Measurements from ENCODE around the gene RRP1B.

RRP1B gene

GRCh38 chr21:43727519-43728153 lies 68.3 kb downstream of the RRP1B start:
- H3K4me3 ChIP-seq (ENCODE audit: low read depth, low read length): peak overlapping the region; percentile 59
- DNase-seq (ENCODE audit: low read depth): no peak
- TF ChIP-seq, protein P1, sequence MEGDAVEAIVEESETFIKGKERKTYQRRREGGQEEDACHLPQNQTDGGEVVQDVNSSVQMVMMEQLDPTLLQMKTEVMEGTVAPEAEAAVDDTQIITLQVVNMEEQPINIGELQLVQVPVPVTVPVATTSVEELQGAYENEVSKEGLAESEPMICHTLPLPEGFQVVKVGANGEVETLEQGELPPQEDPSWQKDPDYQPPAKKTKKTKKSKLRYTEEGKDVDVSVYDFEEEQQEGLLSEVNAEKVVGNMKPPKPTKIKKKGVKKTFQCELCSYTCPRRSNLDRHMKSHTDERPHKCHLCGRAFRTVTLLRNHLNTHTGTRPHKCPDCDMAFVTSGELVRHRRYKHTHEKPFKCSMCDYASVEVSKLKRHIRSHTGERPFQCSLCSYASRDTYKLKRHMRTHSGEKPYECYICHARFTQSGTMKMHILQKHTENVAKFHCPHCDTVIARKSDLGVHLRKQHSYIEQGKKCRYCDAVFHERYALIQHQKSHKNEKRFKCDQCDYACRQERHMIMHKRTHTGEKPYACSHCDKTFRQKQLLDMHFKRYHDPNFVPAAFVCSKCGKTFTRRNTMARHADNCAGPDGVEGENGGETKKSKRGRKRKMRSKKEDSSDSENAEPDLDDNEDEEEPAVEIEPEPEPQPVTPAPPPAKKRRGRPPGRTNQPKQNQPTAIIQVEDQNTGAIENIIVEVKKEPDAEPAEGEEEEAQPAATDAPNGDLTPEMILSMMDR (IDR thresholded peaks at IDR 0.05; ENCODE audit: low read depth, low read length, missing control alignments): no peak

- TF ChIP-seq, protein P1 (IDR thresholded peaks at IDR 0.05; ENCODE audit: low read depth, low read length, missing control alignments): no peak
- no peak for DNase-seq (ENCODE audit: low read depth)
- peak overlapping the region; percentile 59 for H3K4me3 ChIP-seq (ENCODE audit: low read depth, low read length)
These were observed 68.8 kb downstream of the RRP1B start for GRCh38 chr21:43728154-43728466.

DNA sequence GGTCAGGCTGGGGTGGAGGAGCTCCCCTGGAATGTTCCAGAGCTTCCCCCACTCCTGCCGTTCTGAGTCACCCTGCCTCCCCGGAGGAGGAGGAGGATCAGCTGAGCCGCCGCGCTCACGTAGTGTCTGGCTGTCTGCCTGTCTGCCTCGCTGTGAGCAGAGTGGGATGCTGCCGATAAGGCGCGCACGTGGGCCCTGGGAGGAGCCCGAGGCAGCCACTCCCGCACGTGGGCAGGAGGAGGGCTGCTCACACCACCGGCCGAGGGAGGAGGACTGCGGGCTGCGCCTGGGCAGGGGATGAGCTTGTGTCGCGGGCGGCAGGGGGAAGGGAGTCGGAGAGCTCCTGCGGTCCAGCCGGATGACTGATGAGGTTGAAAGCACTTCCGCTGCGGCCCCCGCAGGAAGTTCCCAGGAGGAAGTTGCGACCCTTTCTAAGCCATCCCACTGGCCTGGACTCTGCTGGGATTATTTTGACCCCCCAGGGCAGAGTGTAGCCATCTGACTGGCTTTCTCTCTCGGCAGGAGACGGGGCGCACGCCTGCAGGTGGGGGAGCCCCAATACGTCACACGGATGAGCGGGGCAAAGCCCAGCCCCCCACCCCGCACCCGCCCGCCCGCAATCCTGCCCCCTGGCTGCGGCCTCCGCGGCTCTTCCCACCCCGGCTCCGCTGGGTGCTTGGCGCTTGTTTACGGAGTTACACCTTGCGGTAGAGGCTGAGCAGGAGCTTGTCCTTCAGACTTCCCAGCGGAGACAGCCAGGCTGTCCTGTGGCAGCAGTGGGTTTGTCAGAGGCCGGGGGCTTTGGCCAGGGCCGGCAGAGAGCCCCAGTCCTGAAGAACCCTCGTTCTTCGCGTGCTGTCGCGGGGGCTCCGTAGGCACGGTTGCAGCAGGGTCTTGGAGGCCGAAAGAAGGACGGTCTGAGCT lies 69.4 kb downstream of the RRP1B start:
- DNase-seq (ENCODE audit: low read depth): peak; percentile 68
- TF ChIP-seq, protein P1 (IDR thresholded peaks at IDR 0.05; ENCODE audit: low read depth, low read length, missing control alignments): no peak
- peak overlapping the region; percentile 59 for H3K4me3 ChIP-seq (ENCODE audit: low read depth, low read length)

DNA sequence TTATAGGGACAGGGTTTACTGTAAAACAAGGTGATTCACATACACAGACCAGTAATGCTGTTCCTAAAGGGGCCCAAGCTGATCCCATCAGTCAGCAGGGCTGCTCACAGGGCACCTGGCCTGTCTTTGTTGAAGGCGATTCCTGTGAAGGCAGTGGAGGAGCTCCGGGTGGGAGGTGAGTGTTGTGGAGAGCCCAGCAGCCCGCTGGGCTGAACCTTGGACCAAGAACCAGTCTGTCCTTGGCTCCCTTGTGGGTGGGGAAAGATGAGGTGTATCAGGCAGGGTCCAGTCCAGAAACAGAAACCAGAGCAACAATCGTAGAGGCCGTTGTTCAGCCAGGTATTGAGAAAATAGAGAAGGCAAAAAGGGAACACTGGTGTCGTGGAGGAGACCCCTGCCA lies 72.1 kb downstream of the RRP1B start:
- DNase-seq (ENCODE audit: low read depth): no peak
- TF ChIP-seq, protein P1 (IDR thresholded peaks at IDR 0.05; ENCODE audit: low read depth, low read length, missing control alignments): no peak
- no peak overlapping the region for H3K4me3 ChIP-seq (ENCODE audit: low read depth, low read length)

DNA sequence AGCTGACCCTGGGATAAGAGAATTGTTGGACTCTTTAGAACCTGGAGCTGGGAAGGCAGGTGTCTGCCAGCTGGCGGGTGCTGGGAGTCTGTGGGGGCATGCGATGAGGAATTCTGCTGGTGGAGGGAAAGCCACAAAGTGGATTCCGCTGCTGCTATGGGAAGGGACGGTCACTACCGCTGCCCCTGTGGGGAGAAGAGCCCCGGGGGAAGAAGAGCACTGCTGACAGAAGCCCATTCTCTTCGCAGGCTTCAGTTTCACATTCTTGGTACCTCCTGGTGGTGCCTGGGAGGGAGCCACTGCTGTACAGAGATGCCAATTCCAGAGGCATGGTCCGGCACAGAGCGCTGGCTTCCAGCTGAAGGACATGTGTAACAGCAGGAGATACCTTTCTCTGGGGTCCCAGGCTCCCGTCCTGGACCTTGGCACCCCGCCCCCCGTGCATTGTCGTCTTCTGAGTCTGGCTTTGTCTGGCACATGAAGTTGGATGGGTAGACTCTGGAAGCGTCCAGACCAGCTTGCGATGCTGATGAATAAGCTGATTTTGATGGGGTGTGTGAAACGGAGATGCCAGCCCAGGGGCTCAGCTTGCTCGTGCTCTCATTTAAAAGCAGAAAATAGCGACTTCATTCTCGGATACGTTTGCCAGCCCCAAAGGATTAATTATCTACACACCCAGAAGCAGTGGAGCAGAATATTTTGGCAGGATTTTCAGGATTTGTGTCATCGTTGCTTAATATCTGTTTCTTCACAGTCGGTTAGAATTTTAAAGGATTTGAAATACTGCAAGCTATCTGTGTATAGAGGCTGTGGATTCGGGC lies 72.7 kb downstream of the RRP1B start:
- no peak overlapping the region for H3K4me3 ChIP-seq (ENCODE audit: low read depth, low read length)
- TF ChIP-seq, protein P1 (IDR thresholded peaks at IDR 0.05; ENCODE audit: low read depth, low read length, missing control alignments): no peak
- no peak for DNase-seq (ENCODE audit: low read depth)

- no peak for DNase-seq (ENCODE audit: low read depth)
- TF ChIP-seq, protein P1 (IDR thresholded peaks at IDR 0.05; ENCODE audit: low read depth, low read length, missing control alignments): no peak
These were observed 73.7 kb downstream of the RRP1B start for GRCh38 chr21:43733060-43733459.

More at GRCh38 chr21:43733060-43733459, 73.7 kb downstream of the RRP1B start:
- H3K4me3 ChIP-seq (ENCODE audit: low read depth, low read length): no peak overlapping the region

Data from GM12864 (cell line).